Neural crest cell (in vitro differentiated cells): Measurements from ENCODE around the gene SLC2A6. TPM values are rescaled to one million over a fixed set of nuclear protein-coding genes. Genes with fewer than 3 reads are reported as not detected.

Experiments
- DNase-seq: peaks from one replicate; pipeline ENCODE4 v3.0.0; 2021; ENCODE audit warnings: low read depth, mixed read lengths, low spot score
- H3K27ac Mint-ChIP-seq: one replicate; pipeline ENCODE4 v1.8.0; 2021; ENCODE audit warnings: mild to moderate bottlenecking, mixed read lengths; ENCODE audit not compliant: unreplicated experiment
- H3K27me3 Mint-ChIP-seq: 2 replicates; pipeline ENCODE4 v1.8.0; 2021; ENCODE audit warnings: low read depth, mild to moderate bottlenecking, mixed read lengths
- H3K36me3 Mint-ChIP-seq: 2 replicates; pipeline ENCODE4 v1.8.0; 2021; ENCODE audit warnings: low read depth, mild to moderate bottlenecking, mixed read lengths
- H3K4me1 Mint-ChIP-seq: 2 replicates; pipeline ENCODE4 v1.8.0; 2021; ENCODE audit warnings: mixed read lengths
- H3K4me3 Mint-ChIP-seq: one replicate; pipeline ENCODE4 v1.8.0; 2021; ENCODE audit warnings: mild to moderate bottlenecking, mixed read lengths
- H3K9me3 Mint-ChIP-seq: 2 replicates; pipeline ENCODE4 v1.8.0; 2021; ENCODE audit warnings: mixed read lengths
- CTCF ChIP-seq: fragments of 200-600 bp; sonication (generic); conservative IDR thresholded peaks from 2 replicates; pipeline ENCODE4 v1.5.0; 2021; ENCODE audit warnings: antibody characterized with exemption, mild to moderate bottlenecking
- total RNA-seq: library from RNA; stranded (reverse); gene quantifications from 2 replicates; pipeline ENCODE4 v1.2.1, GENCODE V29; 2021

The SLC2A6 gene
- total RNA-seq, 1 donor from 2014 or later, result 29.0 TPM

DNA sequence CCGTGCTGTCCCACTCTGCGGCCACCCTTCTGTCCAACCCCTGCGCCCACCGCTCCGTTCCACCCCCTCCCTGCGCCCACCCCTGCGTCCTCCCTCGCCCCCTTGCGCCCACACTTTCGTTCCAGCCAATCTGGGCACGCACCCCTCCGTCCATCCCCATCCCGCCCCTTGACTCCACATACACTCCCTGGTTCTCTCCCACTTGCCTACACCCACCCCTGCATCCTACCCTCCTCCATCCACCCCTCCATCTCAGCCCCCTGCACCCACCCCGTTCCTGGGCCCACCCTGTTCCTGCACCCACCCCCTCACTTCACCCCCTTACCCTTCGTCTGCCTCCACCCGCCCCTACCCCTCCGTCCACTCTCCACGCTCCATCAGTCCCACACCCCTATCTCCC is 49.7 kb downstream of the SLC2A6 start:
- no peak for TF ChIP-seq CTCF
- DNase-seq, result no peak
- Mint-ChIP-seq H3K9me3 (no peaks in the 10 kb centered on the region), H3K36me3 (peaks cover 6% of the 10 kb centered on the region), H3K4me3 (no peak overlapping the region), H3K27ac (no peak overlapping the region), H3K27me3 (peaks cover 40% of the 10 kb centered on the region), H3K4me1 (no peaks in the 10 kb centered on the region)

DNA sequence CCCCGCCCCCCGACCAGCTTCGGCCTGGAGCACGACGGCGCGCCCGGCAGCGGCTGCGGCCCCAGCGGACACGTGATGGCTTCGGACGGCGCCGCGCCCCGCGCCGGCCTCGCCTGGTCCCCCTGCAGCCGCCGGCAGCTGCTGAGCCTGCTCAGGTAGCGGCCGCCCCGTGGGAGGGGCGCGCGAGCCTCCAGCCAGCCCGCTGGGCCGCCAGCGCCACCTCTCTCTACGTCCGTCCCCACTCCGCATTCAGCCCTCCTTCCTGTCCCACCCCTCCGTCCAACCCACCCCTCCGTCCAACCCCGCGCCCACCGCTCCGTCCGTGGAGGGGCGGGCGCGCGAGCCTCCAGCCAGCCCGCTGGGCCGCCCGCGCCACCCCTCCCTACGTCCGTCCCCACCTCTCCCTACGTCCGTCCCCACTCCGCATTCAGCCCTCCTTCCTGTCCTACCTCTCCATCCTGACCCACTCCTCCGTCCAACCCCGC is 50.2 kb downstream of the SLC2A6 start:
- no peak overlapping the region for H3K27ac Mint-ChIP-seq
- peaks cover 40% of the 10 kb centered on the region for H3K27me3 Mint-ChIP-seq
- H3K36me3 Mint-ChIP-seq, result peaks cover 6% of the 10 kb centered on the region
- no peaks in the 10 kb centered on the region for H3K9me3 Mint-ChIP-seq
- no peaks in the 10 kb centered on the region for H3K4me1 Mint-ChIP-seq
- H3K4me3 Mint-ChIP-seq, result no peak overlapping the region
- no peak for TF ChIP-seq CTCF
- no peak for DNase-seq

DNA sequence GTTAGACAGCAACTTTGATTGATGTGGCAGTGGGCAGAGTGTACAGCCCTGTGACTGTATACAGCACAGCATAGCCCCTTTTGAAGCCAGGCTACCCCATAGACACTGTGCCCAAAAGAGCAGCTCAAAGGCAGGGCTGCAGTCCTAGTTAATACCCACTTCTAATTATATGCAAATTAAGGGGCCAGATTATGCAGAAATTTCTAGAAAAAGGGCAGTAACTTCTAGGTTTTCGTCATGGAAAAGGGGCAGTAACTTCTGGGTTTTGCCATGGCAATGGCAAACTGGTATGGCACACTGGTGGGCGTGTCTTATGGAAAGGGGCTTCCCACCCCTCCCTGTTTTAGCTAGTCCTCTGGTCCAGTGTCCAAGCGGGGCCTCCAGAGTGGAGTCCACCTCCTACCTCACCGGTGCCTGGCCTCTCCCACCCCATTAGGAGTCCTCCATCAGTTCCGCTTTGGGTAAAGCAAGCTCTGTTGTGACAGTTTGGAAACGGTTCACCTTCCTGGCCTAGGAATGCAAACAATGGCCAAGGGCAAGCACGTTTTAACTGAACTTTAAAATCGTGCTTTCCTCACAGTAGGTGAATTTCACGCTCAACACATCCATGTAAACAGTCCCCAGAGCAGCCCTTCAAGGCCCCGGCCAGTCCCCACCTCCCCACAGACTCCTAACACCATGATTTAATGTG is 51.1 kb downstream of the SLC2A6 start:
- Mint-ChIP-seq H3K4me3 (peak overlapping the region; percentile 12), H3K27me3 (peaks cover 40% of the 10 kb centered on the region), H3K27ac (no peak overlapping the region), H3K9me3 (no peaks in the 10 kb centered on the region), H3K4me1 (no peaks in the 10 kb centered on the region), H3K36me3 (peaks cover 6% of the 10 kb centered on the region)
- DNase-seq, result no peak
- TF ChIP-seq CTCF, result no peak

GRCh38 chr9:133426011-133426410 is 52.9 kb downstream of the SLC2A6 start:
- no peaks in the 10 kb centered on the region for H3K9me3 Mint-ChIP-seq
- TF ChIP-seq CTCF, result no peak
- no peak overlapping the region for H3K4me3 Mint-ChIP-seq
- H3K27ac Mint-ChIP-seq, result no peak overlapping the region
- H3K4me1 Mint-ChIP-seq, result no peaks in the 10 kb centered on the region
- DNase-seq, result no peak
- H3K27me3 Mint-ChIP-seq, result peaks cover 39% of the 10 kb centered on the region
- peaks cover 6% of the 10 kb centered on the region for H3K36me3 Mint-ChIP-seq

DNA sequence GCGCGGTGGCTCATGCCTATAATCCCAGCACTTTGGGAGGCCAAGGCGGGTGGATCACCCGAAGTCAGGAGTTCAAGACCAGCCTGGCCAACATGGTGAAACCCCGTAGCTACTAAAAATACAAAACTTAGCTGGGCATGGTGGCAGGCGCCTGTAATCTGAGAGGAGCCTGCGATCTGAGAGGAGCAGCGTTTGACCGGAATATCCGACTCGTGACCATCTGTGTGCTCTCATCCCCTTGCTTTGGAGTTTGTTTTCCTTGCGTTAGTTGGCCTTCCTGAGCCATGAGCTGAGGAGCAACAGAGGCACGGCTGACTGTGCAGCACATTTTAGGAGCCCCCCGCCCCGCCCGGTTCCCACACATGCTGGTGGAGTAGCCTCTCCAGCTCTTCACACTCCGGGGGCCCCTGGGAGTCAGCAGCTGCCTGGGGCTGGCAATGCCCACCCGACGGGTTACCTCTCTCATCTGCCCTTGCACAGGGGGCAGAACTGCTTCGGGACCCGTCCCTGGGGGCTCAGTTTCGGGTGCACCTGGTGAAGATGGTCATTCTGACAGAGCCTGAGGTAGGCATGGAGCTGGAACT is 53.8 kb downstream of the SLC2A6 start:
- no peak for DNase-seq
- H3K9me3 Mint-ChIP-seq, result no peaks in the 10 kb centered on the region
- H3K36me3 Mint-ChIP-seq, result peaks cover 6% of the 10 kb centered on the region
- no peak overlapping the region for H3K27ac Mint-ChIP-seq
- no peak for TF ChIP-seq CTCF
- no peaks in the 10 kb centered on the region for H3K4me1 Mint-ChIP-seq
- H3K27me3 Mint-ChIP-seq, result peaks cover 32% of the 10 kb centered on the region
- H3K4me3 Mint-ChIP-seq, result no peak overlapping the region
